H1 (cell line): ENCODE data around the gene MROH7. TPM values are rescaled to one million over a fixed set of nuclear protein-coding genes. Genes with fewer than 3 reads are reported as not detected.

Source experiments
- CEBPB ChIP-seq: IDR thresholded peaks from 2 replicates; pipeline ENCODE4 v1.6.1; 2012; ENCODE audit warnings: low read depth, low read length
- E2F6 ChIP-seq: IDR thresholded peaks from 2 replicates; pipeline ENCODE4 v1.6.1; 2012; ENCODE audit warnings: inconsistent platforms
- GTF2F1 ChIP-seq: IDR thresholded peaks from 2 replicates; pipeline ENCODE4 v1.6.1; 2012; ENCODE audit warnings: low read depth, low read length, improper control_type of control experiment, borderline replicate concordance
- SUZ12 ChIP-seq: fragments of 200-600 bp; sonication (generic); IDR thresholded peaks from 2 replicates; pipeline ENCODE4 v1.6.1; 2012; ENCODE audit warnings: mild to moderate bottlenecking, inconsistent platforms, low read length, moderate library complexity, mixed read lengths
- TAF1 ChIP-seq: IDR thresholded peaks from 2 replicates; pipeline ENCODE4 v1.6.1; 2011; ENCODE audit warnings: mild to moderate bottlenecking, low read depth, low read length
- TEAD4 ChIP-seq: IDR thresholded peaks from 2 replicates; pipeline ENCODE4 v1.6.1; 2012; ENCODE audit warnings: low read depth, low read length, inconsistent platforms, mixed read lengths
- USF2 ChIP-seq: IDR thresholded peaks from 2 replicates; pipeline ENCODE4 v1.6.1; 2011; ENCODE audit warnings: low read length, improper control_type of control experiment
- polyA plus RNA-seq, 7 experiments: library from polyadenylated mRNA; depleted of rRNA in 3 of 7; stranded (reverse) in 5 of 7; unstranded in 2 of 7; fragments of >200 nt in 5 of 7; fragments of 200-250 nt in 2 of 7; gene quantifications; 1 replicate in 5 of 7; 2 replicates in 1 of 7; 4 replicates in 1 of 7; pipeline versions ENCODE4 v1.2.1 to v1.2.3, GENCODE V29; 2011 to 2013; ENCODE audit warnings: missing spikeins in 2 of 7, mixed read lengths in 2 of 7
- total RNA-seq: library from RNA; stranded (reverse); fragmentation: NEBNext Ultra II Directional; extraction: Animal tissue kit (Norgen Biotek cat#: 25700); gene quantifications from 2 replicates; pipeline ENCODE4 v1.2.1, GENCODE V29; 2021

Gene MROH7
- total and polyA plus RNA-seq, 2 of the 8 experiments (the other 6 are each of a cell fraction or from before 2014, with no cell fraction given) = 0.07 to 0.20 TPM

- no peak for TF ChIP-seq TEAD4
- TF ChIP-seq GTF2F1 = no peak
- TF ChIP-seq CEBPB = no peak
- no peak for TF ChIP-seq USF2
- TF ChIP-seq SUZ12 = no peak
- no peak for TF ChIP-seq E2F6
- no peak for TF ChIP-seq TAF1
Observed at GRCh38 chr1:54596756-54597155, 44.8 kb upstream of the MROH7 start (continued).
